ENCODE results near the gene TNNI3K. TPM values are rescaled to one million over a fixed set of nuclear protein-coding genes. Genes with fewer than 3 reads are reported as not detected.

TNNI3K gene
- polyA plus RNA-seq, 1 of the 3 experiments (the other 2 are of a cell fraction) = 0.31 TPM

DNA sequence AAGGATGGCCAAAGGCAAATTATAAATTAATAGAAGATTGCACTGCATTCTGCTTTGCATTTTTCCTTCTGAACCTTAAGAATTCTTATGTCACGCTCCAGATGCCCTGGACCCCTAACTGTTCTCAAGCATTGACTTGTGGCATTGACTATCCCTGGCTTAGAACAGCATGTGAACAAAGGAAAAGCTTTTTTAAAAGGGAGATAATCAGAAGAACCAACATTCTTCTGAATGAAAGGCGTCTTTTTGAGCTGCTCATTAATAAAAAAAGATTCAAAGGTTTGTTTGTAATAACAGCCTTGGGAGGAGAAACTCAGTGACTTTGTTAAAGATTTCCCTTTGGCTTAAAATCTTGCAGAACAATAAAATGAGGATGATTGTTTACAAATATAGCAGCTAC is 105.5 kb downstream of the TNNI3K start:
- Histone ChIP-seq H3K4me3 (ENCODE audit: low read depth in 2 of 2, low read length in 1 of 2) (no peak overlapping the region), H3K9me3 (no peaks in the 10 kb centered on the region), H3K79me2 (ENCODE audit: insufficient read depth) (no peaks in the 10 kb centered on the region), H3F3A (replicated peaks; ENCODE audit: insufficient read depth) (no peaks in the 10 kb centered on the region), H3K4me2 (no peak overlapping the region), H2AFZ (ENCODE audit: low read depth) (no peak overlapping the region), H3K9ac (no peak overlapping the region), H3K36me3 (replicated peaks in 1 of 2; ENCODE audit: control insufficient read depth in 1 of 2, insufficient read depth in 2 of 2, low read length in 1 of 2) (no peaks in the 10 kb centered on the region), H3K4me1 (ENCODE audit: control insufficient read depth in 1 of 2, insufficient read depth in 2 of 2, low read depth in 1 of 2, low read length in 1 of 2) (peaks cover 0 to 22% of the 10 kb centered on the region in 2 experiments; a peak in 2 of 4 replicates), H3K27ac (ENCODE audit: low read depth in 2 of 2, low read length in 1 of 2) (no peak overlapping the region), H3K27me3 (ENCODE audit: insufficient read depth) (no peaks in the 10 kb centered on the region), H4K20me1 (ENCODE audit: insufficient read depth) (no peaks in the 10 kb centered on the region), H3K9me2 (no peaks in the 10 kb centered on the region)
- 25% methylated on average over 2 of the region's 2 CpGs for WGBS (ENCODE audit: low lambda C conversion rate)
- ChIA-PET POLR2A (no interaction called here), CTCF (no interaction called here)
- DNase-seq = no peak
- TF ChIP-seq MEF2A (IDR thresholded peaks at IDR 0.05; ENCODE audit: borderline replicate concordance, low read depth) (no peak), YY1 (IDR thresholded peaks at IDR 0.05; ENCODE audit: low read depth) (no peak), SMC3 (IDR thresholded peaks at IDR 0.05; ENCODE audit: low read depth, low read length) (no peak), CHD2 (IDR thresholded peaks at IDR 0.05; ENCODE audit: low read length, partially characterized antibody) (no peak), ELF1 (IDR thresholded peaks at IDR 0.05) (no peak), NRF1 (IDR thresholded peaks at IDR 0.05; ENCODE audit: low read depth, low read length) (no peak), TCF12 (IDR thresholded peaks at IDR 0.05) (no peak)
- TF ChIP-seq, protein P1, sequence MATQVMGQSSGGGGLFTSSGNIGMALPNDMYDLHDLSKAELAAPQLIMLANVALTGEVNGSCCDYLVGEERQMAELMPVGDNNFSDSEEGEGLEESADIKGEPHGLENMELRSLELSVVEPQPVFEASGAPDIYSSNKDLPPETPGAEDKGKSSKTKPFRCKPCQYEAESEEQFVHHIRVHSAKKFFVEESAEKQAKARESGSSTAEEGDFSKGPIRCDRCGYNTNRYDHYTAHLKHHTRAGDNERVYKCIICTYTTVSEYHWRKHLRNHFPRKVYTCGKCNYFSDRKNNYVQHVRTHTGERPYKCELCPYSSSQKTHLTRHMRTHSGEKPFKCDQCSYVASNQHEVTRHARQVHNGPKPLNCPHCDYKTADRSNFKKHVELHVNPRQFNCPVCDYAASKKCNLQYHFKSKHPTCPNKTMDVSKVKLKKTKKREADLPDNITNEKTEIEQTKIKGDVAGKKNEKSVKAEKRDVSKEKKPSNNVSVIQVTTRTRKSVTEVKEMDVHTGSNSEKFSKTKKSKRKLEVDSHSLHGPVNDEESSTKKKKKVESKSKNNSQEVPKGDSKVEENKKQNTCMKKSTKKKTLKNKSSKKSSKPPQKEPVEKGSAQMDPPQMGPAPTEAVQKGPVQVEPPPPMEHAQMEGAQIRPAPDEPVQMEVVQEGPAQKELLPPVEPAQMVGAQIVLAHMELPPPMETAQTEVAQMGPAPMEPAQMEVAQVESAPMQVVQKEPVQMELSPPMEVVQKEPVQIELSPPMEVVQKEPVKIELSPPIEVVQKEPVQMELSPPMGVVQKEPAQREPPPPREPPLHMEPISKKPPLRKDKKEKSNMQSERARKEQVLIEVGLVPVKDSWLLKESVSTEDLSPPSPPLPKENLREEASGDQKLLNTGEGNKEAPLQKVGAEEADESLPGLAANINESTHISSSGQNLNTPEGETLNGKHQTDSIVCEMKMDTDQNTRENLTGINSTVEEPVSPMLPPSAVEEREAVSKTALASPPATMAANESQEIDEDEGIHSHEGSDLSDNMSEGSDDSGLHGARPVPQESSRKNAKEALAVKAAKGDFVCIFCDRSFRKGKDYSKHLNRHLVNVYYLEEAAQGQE (IDR thresholded peaks at IDR 0.05; ENCODE audit: low read depth, low read length) = no peak
- TF ChIP-seq, protein P2, sequence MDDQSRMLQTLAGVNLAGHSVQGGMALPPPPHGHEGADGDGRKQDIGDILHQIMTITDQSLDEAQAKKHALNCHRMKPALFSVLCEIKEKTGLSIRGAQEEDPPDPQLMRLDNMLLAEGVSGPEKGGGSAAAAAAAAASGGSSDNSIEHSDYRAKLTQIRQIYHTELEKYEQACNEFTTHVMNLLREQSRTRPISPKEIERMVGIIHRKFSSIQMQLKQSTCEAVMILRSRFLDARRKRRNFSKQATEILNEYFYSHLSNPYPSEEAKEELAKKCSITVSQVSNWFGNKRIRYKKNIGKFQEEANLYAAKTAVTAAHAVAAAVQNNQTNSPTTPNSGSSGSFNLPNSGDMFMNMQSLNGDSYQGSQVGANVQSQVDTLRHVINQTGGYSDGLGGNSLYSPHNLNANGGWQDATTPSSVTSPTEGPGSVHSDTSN (IDR thresholded peaks at IDR 0.05) = no peak
- TF ChIP-seq, protein P3, sequence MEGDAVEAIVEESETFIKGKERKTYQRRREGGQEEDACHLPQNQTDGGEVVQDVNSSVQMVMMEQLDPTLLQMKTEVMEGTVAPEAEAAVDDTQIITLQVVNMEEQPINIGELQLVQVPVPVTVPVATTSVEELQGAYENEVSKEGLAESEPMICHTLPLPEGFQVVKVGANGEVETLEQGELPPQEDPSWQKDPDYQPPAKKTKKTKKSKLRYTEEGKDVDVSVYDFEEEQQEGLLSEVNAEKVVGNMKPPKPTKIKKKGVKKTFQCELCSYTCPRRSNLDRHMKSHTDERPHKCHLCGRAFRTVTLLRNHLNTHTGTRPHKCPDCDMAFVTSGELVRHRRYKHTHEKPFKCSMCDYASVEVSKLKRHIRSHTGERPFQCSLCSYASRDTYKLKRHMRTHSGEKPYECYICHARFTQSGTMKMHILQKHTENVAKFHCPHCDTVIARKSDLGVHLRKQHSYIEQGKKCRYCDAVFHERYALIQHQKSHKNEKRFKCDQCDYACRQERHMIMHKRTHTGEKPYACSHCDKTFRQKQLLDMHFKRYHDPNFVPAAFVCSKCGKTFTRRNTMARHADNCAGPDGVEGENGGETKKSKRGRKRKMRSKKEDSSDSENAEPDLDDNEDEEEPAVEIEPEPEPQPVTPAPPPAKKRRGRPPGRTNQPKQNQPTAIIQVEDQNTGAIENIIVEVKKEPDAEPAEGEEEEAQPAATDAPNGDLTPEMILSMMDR (IDR thresholded peaks at IDR 0.05) = no peak
- TF ChIP-seq, protein P4, sequence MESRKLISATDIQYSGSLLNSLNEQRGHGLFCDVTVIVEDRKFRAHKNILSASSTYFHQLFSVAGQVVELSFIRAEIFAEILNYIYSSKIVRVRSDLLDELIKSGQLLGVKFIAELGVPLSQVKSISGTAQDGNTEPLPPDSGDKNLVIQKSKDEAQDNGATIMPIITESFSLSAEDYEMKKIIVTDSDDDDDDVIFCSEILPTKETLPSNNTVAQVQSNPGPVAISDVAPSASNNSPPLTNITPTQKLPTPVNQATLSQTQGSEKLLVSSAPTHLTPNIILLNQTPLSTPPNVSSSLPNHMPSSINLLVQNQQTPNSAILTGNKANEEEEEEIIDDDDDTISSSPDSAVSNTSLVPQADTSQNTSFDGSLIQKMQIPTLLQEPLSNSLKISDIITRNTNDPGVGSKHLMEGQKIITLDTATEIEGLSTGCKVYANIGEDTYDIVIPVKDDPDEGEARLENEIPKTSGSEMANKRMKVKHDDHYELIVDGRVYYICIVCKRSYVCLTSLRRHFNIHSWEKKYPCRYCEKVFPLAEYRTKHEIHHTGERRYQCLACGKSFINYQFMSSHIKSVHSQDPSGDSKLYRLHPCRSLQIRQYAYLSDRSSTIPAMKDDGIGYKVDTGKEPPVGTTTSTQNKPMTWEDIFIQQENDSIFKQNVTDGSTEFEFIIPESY (IDR thresholded peaks at IDR 0.05; ENCODE audit: borderline replicate concordance, low read depth) = no peak
- TF ChIP-seq, protein P5, sequence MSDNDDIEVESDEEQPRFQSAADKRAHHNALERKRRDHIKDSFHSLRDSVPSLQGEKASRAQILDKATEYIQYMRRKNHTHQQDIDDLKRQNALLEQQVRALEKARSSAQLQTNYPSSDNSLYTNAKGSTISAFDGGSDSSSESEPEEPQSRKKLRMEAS (IDR thresholded peaks at IDR 0.05; ENCODE audit: low read depth) = no peak

Data from SK-N-SH (cell line).